ENCODE results near the gene NDST1.

NDST1 gene

GRCh38 chr5:150519560-150519945 is 11.6 kb downstream of the NDST1 start:
- no peaks in the 10 kb centered on the region for H3K79me2 ChIP-seq (ENCODE audit: insufficient read depth, low read length)
- H2AFZ ChIP-seq (ENCODE audit: low read depth, low read length): no peak overlapping the region
- no peak overlapping the region for H3K27ac ChIP-seq (ENCODE audit: low read length)
- H3K36me3 ChIP-seq (ENCODE audit: insufficient read depth, low read length): no peaks in the 10 kb centered on the region
- H3K4me2 ChIP-seq (ENCODE audit: insufficient read depth, low read length): no peak overlapping the region
- no peak for ATAC-seq (ENCODE audit: insufficient read depth, low read depth)
- no peak overlapping the region for H3K4me3 ChIP-seq (ENCODE audit: low read depth in 1 of 2, low read length in 2 of 2)
- H3K27me3 ChIP-seq (ENCODE audit: insufficient read depth, low read length, poor library complexity): peaks cover 6% of the 10 kb centered on the region
- TF ChIP-seq, protein P1, sequence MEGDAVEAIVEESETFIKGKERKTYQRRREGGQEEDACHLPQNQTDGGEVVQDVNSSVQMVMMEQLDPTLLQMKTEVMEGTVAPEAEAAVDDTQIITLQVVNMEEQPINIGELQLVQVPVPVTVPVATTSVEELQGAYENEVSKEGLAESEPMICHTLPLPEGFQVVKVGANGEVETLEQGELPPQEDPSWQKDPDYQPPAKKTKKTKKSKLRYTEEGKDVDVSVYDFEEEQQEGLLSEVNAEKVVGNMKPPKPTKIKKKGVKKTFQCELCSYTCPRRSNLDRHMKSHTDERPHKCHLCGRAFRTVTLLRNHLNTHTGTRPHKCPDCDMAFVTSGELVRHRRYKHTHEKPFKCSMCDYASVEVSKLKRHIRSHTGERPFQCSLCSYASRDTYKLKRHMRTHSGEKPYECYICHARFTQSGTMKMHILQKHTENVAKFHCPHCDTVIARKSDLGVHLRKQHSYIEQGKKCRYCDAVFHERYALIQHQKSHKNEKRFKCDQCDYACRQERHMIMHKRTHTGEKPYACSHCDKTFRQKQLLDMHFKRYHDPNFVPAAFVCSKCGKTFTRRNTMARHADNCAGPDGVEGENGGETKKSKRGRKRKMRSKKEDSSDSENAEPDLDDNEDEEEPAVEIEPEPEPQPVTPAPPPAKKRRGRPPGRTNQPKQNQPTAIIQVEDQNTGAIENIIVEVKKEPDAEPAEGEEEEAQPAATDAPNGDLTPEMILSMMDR (IDR thresholded peaks at IDR 0.05; ENCODE audit: borderline replicate concordance, extremely low read depth, low read length, poor library complexity, severe bottlenecking): no peak
- no peak for TF ChIP-seq EZH2 (IDR thresholded peaks at IDR 0.05; ENCODE audit: borderline replicate concordance, low read depth, low read length, severe bottlenecking)
- H4K20me1 ChIP-seq (ENCODE audit: insufficient read depth, low read length): no peaks in the 10 kb centered on the region
- no peaks in the 10 kb centered on the region for H3K9me3 ChIP-seq (ENCODE audit: insufficient read depth, low read length, severe bottlenecking)
- H3K9ac ChIP-seq (ENCODE audit: low read depth, low read length): no peak overlapping the region
- H3K4me1 ChIP-seq (ENCODE audit: insufficient read depth, low read length): no peaks in the 10 kb centered on the region
- no peak for DNase-seq

DNA sequence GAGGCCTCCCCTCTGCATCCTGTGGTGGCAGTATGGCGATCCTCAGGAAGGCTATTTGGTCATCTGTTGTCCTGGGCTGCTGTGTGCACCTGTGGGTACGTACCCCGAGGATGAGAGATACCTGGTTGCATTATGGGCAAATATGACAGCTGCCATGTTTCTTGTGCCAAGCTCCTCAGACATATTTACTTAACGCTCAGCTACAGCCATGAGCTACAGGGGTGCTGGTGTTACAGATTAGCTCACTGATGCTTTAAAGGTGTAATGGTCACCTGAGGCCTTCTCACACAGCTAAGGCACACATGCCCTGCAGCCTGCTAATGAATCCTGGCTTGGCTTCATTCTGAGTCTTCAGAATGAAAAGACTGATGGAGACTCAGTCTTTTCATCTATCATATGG is 12.0 kb downstream of the NDST1 start:
- Histone ChIP-seq H3K27me3 (ENCODE audit: insufficient read depth, low read length, poor library complexity) (peaks cover 4% of the 10 kb centered on the region), H3K4me2 (ENCODE audit: insufficient read depth, low read length) (no peak overlapping the region), H3K4me1 (ENCODE audit: insufficient read depth, low read length) (no peaks in the 10 kb centered on the region), H3K79me2 (ENCODE audit: insufficient read depth, low read length) (no peaks in the 10 kb centered on the region), H3K4me3 (ENCODE audit: low read depth in 1 of 2, low read length in 2 of 2) (no peak overlapping the region), H4K20me1 (ENCODE audit: insufficient read depth, low read length) (no peaks in the 10 kb centered on the region), H2AFZ (ENCODE audit: low read depth, low read length) (no peak overlapping the region), H3K9ac (ENCODE audit: low read depth, low read length) (no peak overlapping the region), H3K9me3 (ENCODE audit: insufficient read depth, low read length, severe bottlenecking) (no peaks in the 10 kb centered on the region), H3K36me3 (ENCODE audit: insufficient read depth, low read length) (no peaks in the 10 kb centered on the region), H3K27ac (ENCODE audit: low read length) (no peak overlapping the region)
- no peak for TF ChIP-seq EZH2 (IDR thresholded peaks at IDR 0.05; ENCODE audit: borderline replicate concordance, low read depth, low read length, severe bottlenecking)
- no peak for DNase-seq
- no peak for ATAC-seq (ENCODE audit: insufficient read depth, low read depth)

DNA sequence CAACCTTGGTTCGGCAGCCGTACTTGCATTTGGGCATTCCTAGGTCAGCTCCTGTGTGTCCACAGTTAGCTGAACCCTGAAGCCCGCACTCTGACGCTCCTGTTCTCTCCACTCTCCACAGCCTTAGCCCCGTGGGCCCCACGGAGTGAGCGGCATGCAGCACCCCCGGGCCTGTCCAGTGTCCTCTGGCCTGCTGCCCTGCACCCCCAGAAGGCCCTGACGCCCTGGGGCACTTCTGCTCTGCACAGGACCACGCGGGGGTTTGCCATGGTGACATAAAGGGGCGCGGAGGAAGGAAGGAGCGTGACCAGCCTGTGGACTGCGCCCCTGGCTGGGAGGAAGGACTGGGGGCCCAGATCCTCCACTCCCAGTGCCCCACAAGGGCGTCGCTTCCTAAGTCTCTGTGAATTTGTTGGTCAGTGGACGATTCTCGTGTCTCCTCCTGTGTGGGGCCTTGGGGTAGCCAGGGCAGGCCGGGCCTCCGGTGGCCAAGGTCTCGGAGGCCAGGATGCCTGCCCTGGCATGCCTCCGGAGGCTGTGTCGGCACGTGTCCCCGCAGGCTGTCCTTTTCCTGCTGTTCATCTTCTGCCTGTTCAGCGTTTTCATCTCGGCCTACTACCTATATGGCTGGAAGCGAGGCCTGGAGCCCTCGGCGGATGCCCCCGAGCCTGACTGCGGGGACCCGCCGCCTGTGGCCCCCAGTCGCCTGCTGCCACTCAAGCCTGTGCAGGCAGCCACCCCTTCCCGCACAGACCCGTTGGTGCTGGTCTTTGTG is 13.0 kb downstream of the NDST1 start:
- no peak overlapping the region for H2AFZ ChIP-seq (ENCODE audit: low read depth, low read length)
- ATAC-seq (ENCODE audit: insufficient read depth, low read depth) (no peak), DNase-seq (no peak)
- no peaks in the 10 kb centered on the region for H4K20me1 ChIP-seq (ENCODE audit: insufficient read depth, low read length)
- no peaks in the 10 kb centered on the region for H3K79me2 ChIP-seq (ENCODE audit: insufficient read depth, low read length)
- no peaks in the 10 kb centered on the region for H3K36me3 ChIP-seq (ENCODE audit: insufficient read depth, low read length)
- no peaks in the 10 kb centered on the region for H3K4me1 ChIP-seq (ENCODE audit: insufficient read depth, low read length)
- H3K27ac ChIP-seq (ENCODE audit: low read length): no peak overlapping the region
- H3K4me3 ChIP-seq (ENCODE audit: low read depth in 1 of 2, low read length in 2 of 2): no peak overlapping the region
- TF ChIP-seq, protein P1 (IDR thresholded peaks at IDR 0.05; ENCODE audit: borderline replicate concordance, extremely low read depth, low read length, poor library complexity, severe bottlenecking): no peak
- no peak for TF ChIP-seq EZH2 (IDR thresholded peaks at IDR 0.05; ENCODE audit: borderline replicate concordance, low read depth, low read length, severe bottlenecking)
- peaks cover 3% of the 10 kb centered on the region for H3K27me3 ChIP-seq (ENCODE audit: insufficient read depth, low read length, poor library complexity)
- no peaks in the 10 kb centered on the region for H3K9me3 ChIP-seq (ENCODE audit: insufficient read depth, low read length, severe bottlenecking)
- H3K4me2 ChIP-seq (ENCODE audit: insufficient read depth, low read length): no peak overlapping the region
- no peak overlapping the region for H3K9ac ChIP-seq (ENCODE audit: low read depth, low read length)

DNA sequence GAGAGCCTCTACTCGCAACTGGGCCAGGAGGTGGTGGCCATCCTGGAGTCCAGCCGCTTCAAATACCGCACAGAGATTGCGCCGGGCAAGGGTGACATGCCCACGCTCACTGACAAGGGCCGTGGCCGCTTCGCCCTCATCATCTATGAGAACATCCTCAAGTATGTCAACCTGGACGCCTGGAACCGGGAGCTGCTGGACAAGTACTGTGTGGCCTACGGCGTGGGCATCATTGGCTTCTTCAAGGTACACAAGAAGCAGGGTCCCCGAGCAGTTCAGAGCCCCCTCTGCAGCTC is 13.5 kb downstream of the NDST1 start:
- Histone ChIP-seq H3K9ac (ENCODE audit: low read depth, low read length) (no peak overlapping the region), H3K4me3 (ENCODE audit: low read depth in 1 of 2, low read length in 2 of 2) (no peak overlapping the region), H3K27me3 (ENCODE audit: insufficient read depth, low read length, poor library complexity) (peaks cover 3% of the 10 kb centered on the region), H3K27ac (ENCODE audit: low read length) (no peak overlapping the region), H3K4me1 (ENCODE audit: insufficient read depth, low read length) (no peaks in the 10 kb centered on the region), H3K36me3 (ENCODE audit: insufficient read depth, low read length) (no peaks in the 10 kb centered on the region), H3K79me2 (ENCODE audit: insufficient read depth, low read length) (no peaks in the 10 kb centered on the region), H3K4me2 (ENCODE audit: insufficient read depth, low read length) (no peak overlapping the region), H4K20me1 (ENCODE audit: insufficient read depth, low read length) (no peaks in the 10 kb centered on the region), H3K9me3 (ENCODE audit: insufficient read depth, low read length, severe bottlenecking) (no peaks in the 10 kb centered on the region), H2AFZ (ENCODE audit: low read depth, low read length) (no peak overlapping the region)
- no peak for TF ChIP-seq EZH2 (IDR thresholded peaks at IDR 0.05; ENCODE audit: borderline replicate concordance, low read depth, low read length, severe bottlenecking)
- TF ChIP-seq, protein P1 (IDR thresholded peaks at IDR 0.05; ENCODE audit: borderline replicate concordance, extremely low read depth, low read length, poor library complexity, severe bottlenecking): no peak
- DNase-seq (no peak), ATAC-seq (ENCODE audit: insufficient read depth, low read depth) (no peak)
